ENCODE measurements around the gene NDUFA8. TPM values are rescaled to one million over a fixed set of nuclear protein-coding genes. Genes with fewer than 3 reads are reported as not detected.

The NDUFA8 gene
- total and polyA plus RNA-seq, 10 of the 15 experiments (the other 5 are each of a cell fraction or from before 2014, with no cell fraction given) = 44.9 to 159 (median 90.8) TPM

- intact Hi-C loops (cut with micrococcal nuclease; ENCODE audit: unreplicated experiment) = no loop called here
- no peaks in the 10 kb centered on the region; a peak in 1 of 4 replicates for H3K27me3 ChIP-seq (replicated peaks in 1 of 2; ENCODE audit: control insufficient read depth in 2 of 2, insufficient read depth in 2 of 2, low read length in 1 of 2)
- no TSS peak for BruUV-seq (replicated peaks)
- H3K9me3 ChIP-seq (replicated peaks; ENCODE audit: control insufficient read depth, insufficient read depth, low read length) = no peaks in the 10 kb centered on the region
- H3K36me3 ChIP-seq (ENCODE audit: control insufficient read depth in 2 of 2, insufficient read depth in 2 of 2, low read length in 1 of 2) = no peaks in the 10 kb centered on the region
- ATAC-seq (peak; percentile 66), FAIRE-seq (no peak), DNase-seq (ENCODE audit: low read depth, low spot score) (no peak)
- no peaks in the 10 kb centered on the region for H3K79me2 ChIP-seq (ENCODE audit: control insufficient read depth, insufficient read depth, low read length)
- CTCF ChIA-PET = no interaction called here
- H2AFZ ChIP-seq (ENCODE audit: control insufficient read depth, low read depth, low read length) = no peak overlapping the region
- no peaks in the 10 kb centered on the region for H3K4me1 ChIP-seq (ENCODE audit: control insufficient read depth, insufficient read depth, low read length)
- no peaks in the 10 kb centered on the region for H4K20me1 ChIP-seq (ENCODE audit: control insufficient read depth, insufficient read depth)
- peak in 1 of 2 experiments; percentile 69; a peak in 2 of 4 replicates for TF ChIP-seq BHLHE40 (IDR thresholded peaks at IDR 0.05; ENCODE audit: borderline replicate concordance in 1 of 2, low read depth in 2 of 2, low read length in 1 of 2)
- no peak for TF ChIP-seq ATF7 (IDR thresholded peaks at IDR 0.05; ENCODE audit: low read depth)
- no peak overlapping the region for H3K9ac ChIP-seq (ENCODE audit: control insufficient read depth, insufficient read depth, low read length)
- 35% methylated on average over 12 of the region's 12 CpGs for WGBS (ENCODE audit: insufficient coverage, insufficient replicate concordance, low lambda C conversion rate, missing lambda C conversion rate)
- POLR2A ChIA-PET = no interaction called here
- SMC1A ChIA-PET (ENCODE audit: uncharacterized antibody, unreplicated experiment) = no interaction called here
- RAD21 ChIA-PET (ENCODE audit: unreplicated experiment) = no interaction called here
- no peak overlapping the region for H3K4me2 ChIP-seq (ENCODE audit: control insufficient read depth, insufficient read depth)
- H3K27ac ChIP-seq (ENCODE audit: control insufficient read depth, insufficient read depth) = no peak overlapping the region
- H3K4me3 ChIP-seq = no peak overlapping the region
- in situ Hi-C loops (cut with MboI) = no loop called here
Measured at GRCh38 chr9:122190597-122191381, 31.2 kb upstream of the NDUFA8 start.

- Histone ChIP-seq H3K4me1 (ENCODE audit: control insufficient read depth, insufficient read depth, low read length) (no peaks in the 10 kb centered on the region), H3K27me3 (replicated peaks in 1 of 2; ENCODE audit: control insufficient read depth in 2 of 2, insufficient read depth in 2 of 2, low read length in 1 of 2) (no peaks in the 10 kb centered on the region; a peak in 2 of 4 replicates), H3K27ac (ENCODE audit: control insufficient read depth, insufficient read depth) (no peak overlapping the region), H3K36me3 (ENCODE audit: control insufficient read depth in 2 of 2, insufficient read depth in 2 of 2, low read length in 1 of 2) (no peaks in the 10 kb centered on the region), H2AFZ (ENCODE audit: control insufficient read depth, low read depth, low read length) (no peak overlapping the region), H3K4me2 (ENCODE audit: control insufficient read depth, insufficient read depth) (no peak overlapping the region), H3K9me3 (replicated peaks; ENCODE audit: control insufficient read depth, insufficient read depth, low read length) (no peaks in the 10 kb centered on the region), H3K4me3 (no peak overlapping the region), H4K20me1 (ENCODE audit: control insufficient read depth, insufficient read depth) (no peaks in the 10 kb centered on the region), H3K79me2 (ENCODE audit: control insufficient read depth, insufficient read depth, low read length) (no peaks in the 10 kb centered on the region), H3K9ac (ENCODE audit: control insufficient read depth, insufficient read depth, low read length) (no peak overlapping the region)
- DNase-seq (ENCODE audit: low read depth, low spot score) (no peak), FAIRE-seq (no peak), ATAC-seq (no peak)
- ChIA-PET SMC1A (ENCODE audit: uncharacterized antibody, unreplicated experiment) (no interaction called here), RAD21 (ENCODE audit: unreplicated experiment) (no interaction called here), CTCF (no interaction called here), POLR2A (no interaction called here)
- in situ Hi-C loops (cut with MboI) = no loop called here
- WGBS (ENCODE audit: insufficient coverage, insufficient replicate concordance, low lambda C conversion rate, missing lambda C conversion rate) = 51% methylated on average over 6 of the region's 6 CpGs
- no TSS peak for BruUV-seq (replicated peaks)
- intact Hi-C loops (cut with micrococcal nuclease; ENCODE audit: unreplicated experiment) = no loop called here
- no peak for TF ChIP-seq CHD2 (IDR thresholded peaks at IDR 0.05; ENCODE audit: borderline replicate concordance, low read depth, low read length)
- TF ChIP-seq MAX (IDR thresholded peaks at IDR 0.05; ENCODE audit: low read depth, low read length) = no peak
- TF ChIP-seq SUPT20H (IDR thresholded peaks at IDR 0.05; ENCODE audit: borderline replicate concordance, control insufficient read depth, low read depth, low read length) = no peak
- TF ChIP-seq FOXK2 (IDR thresholded peaks at IDR 0.05) = no peak
- TF ChIP-seq EP300 (IDR thresholded peaks at IDR 0.05; ENCODE audit: borderline replicate concordance in 1 of 2, control insufficient read depth in 1 of 2, low read depth in 2 of 2, low read length in 2 of 2) = no peak
- TF ChIP-seq DPF2 (IDR thresholded peaks at IDR 0.05) = no peak
- no peak for TF ChIP-seq BCL11A (IDR thresholded peaks at IDR 0.05; ENCODE audit: low read depth, low read length)
- TF ChIP-seq NRF1 (conservative IDR thresholded peaks at IDR 0.05; ENCODE audit: low read depth, low read length) = no peak
- TF ChIP-seq RELB (IDR thresholded peaks at IDR 0.05; ENCODE audit: low read depth) = no peak
- TF ChIP-seq RBBP5 (conservative IDR thresholded peaks at IDR 0.05) = no peak
- no peak for TF ChIP-seq FOS (IDR thresholded peaks at IDR 0.05; ENCODE audit: borderline replicate concordance, extremely low read depth, insufficient read length)
- TF ChIP-seq HCFC1 (IDR thresholded peaks at IDR 0.05; ENCODE audit: low read length) = no peak
- no peak for TF ChIP-seq EZH2 (IDR thresholded peaks at IDR 0.05; ENCODE audit: borderline replicate concordance, control insufficient read depth, low read depth, low read length)
- TF ChIP-seq STAT1 (conservative IDR thresholded peaks at IDR 0.05) = no peak
- no peak for TF ChIP-seq CBFB (IDR thresholded peaks at IDR 0.05; ENCODE audit: low read depth)
Measured at GRCh38 chr9:122188369-122188768, 28.8 kb upstream of the NDUFA8 start.

Data from GM12878 (cell line).